MG63 (cell line): ENCODE results near the gene TFG. TPM values are rescaled to one million over a fixed set of nuclear protein-coding genes. Genes with fewer than 3 reads are reported as not detected.

ENCODE experiments used
- DNase-seq: peaks from one replicate; pipeline ENCODE4 v3.0.0-alpha.2; 2020
- H3K27me3 ChIP-seq: fragments of 250-450 bp; sonication (Bioruptor Pico); 2 replicates; pipeline ENCODE4 v1.5.1; 2020; ENCODE audit warnings: mild to moderate bottlenecking, moderate library complexity
- H3K36me3 ChIP-seq: fragments of 250-450 bp; sonication (Bioruptor Pico); 2 replicates; pipeline ENCODE4 v1.5.1; 2020; ENCODE audit warnings: mild to moderate bottlenecking, moderate library complexity
- H3K4me3 ChIP-seq: fragments of 250-450 bp; sonication (Bioruptor Pico); 2 replicates; pipeline ENCODE4 v1.5.1; 2020; ENCODE audit warnings: mild to moderate bottlenecking, moderate library complexity
- H3K9me3 ChIP-seq: fragments of 250-450 bp; sonication (Bioruptor Pico); 2 replicates; pipeline ENCODE4 v1.5.1; 2020; ENCODE audit warnings: mild to moderate bottlenecking, moderate library complexity
- total RNA-seq: library from RNA; depleted of rRNA; stranded (reverse); fragments of >200 nt; shearing (Covaris generic); gene quantifications from 2 replicates; pipeline ENCODE4 v1.2.3, GENCODE V29; 2014; ENCODE audit warnings: low replicate concordance

Gene TFG
- total RNA-seq, 1 experiment from 2014 or later = 111 TPM

DNA sequence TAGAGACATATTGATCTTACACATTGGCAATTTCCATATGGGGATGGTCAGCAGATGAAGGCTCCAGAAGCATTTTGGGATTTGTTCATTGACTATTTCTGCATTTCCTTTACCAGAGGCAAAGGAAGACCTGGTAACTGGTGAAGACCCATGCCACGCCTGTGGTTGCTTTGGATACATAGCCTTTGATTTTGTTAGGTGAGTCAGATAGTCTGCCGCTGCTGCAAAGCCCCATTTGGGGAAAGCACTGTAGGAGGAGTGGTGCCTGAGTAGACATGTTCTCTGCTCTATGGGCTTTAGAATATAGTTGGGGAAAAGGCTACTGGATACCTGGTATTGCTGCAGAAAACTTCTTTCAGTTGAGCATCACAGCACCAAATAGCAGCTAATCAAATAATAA lies 56.8 kb downstream of the TFG start:
- H3K27me3 ChIP-seq = no peaks in the 10 kb centered on the region
- H3K4me3 ChIP-seq = no peak overlapping the region
- H3K9me3 ChIP-seq = no peaks in the 10 kb centered on the region
- no peaks in the 10 kb centered on the region for H3K36me3 ChIP-seq
- DNase-seq = no peak

DNA sequence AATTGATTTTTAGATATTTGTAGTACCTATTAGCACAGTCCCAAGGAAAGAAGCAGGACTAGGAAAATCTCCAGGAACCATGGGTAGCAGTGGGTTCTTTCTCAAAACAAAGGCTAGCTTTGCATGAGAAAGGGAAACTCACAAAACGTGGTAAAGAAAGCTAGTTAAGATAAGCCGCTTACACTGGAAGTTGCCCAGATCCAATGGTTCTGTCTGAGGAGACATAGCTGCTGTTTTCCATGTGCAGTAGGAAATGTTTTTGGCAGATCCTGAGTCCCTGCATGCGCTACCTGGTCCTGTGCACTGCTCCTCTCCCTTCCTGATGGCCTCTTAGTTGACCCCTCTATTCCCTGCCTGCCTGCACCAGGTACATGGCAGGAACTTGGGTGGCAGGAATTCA lies 60.4 kb downstream of the TFG start:
- no peak overlapping the region for H3K4me3 ChIP-seq
- no peaks in the 10 kb centered on the region for H3K36me3 ChIP-seq
- no peaks in the 10 kb centered on the region for H3K27me3 ChIP-seq
- DNase-seq = no peak
- H3K9me3 ChIP-seq = no peaks in the 10 kb centered on the region; the same call in 1 of the 2 replicates

DNA sequence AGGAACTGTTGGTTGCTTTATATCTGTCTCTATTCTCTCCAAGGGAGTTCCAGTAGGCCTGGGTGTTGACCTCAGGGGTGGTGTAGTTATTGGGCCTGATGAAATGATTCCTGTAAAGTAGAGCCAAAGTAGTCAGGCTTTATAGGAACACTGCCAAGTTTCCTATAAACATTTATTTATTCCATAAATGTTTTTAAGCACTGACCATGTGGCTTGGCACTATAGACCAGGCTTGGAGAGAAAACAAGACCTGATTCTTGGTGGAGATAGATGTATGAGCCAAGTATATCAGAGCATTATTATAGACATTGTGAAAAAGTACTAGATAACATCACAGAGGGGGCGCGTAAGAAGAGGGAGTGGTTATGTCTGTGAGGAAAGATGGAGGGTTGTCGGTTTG lies 65.9 kb downstream of the TFG start:
- H3K36me3 ChIP-seq = no peaks in the 10 kb centered on the region
- no peaks in the 10 kb centered on the region for H3K27me3 ChIP-seq
- no peak overlapping the region for H3K4me3 ChIP-seq
- no peaks in the 10 kb centered on the region; the same call in 1 of the 2 replicates for H3K9me3 ChIP-seq
- DNase-seq = no peak

DNA sequence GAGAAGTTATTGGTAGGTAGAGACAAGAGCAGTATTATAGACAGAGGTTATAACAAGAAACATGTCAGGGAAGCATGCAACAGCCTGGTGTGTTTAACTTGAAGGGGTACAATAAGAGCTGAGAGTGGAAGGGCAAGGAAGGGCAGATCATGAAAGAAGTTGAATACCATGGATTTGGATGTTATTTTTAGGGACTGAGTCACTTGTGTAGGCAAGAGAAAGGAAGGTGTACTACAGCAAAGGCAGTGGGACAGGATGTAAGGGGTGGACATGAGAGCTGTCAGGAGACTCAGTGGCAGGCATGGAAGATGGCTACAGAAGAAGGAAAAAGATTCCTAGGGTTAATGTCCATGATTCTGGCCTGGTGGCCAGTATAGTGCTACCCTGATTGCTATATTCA lies 66.4 kb downstream of the TFG start:
- H3K36me3 ChIP-seq = no peaks in the 10 kb centered on the region
- no peak for DNase-seq
- no peak overlapping the region for H3K4me3 ChIP-seq
- H3K9me3 ChIP-seq = no peaks in the 10 kb centered on the region; the same call in 1 of the 2 replicates
- H3K27me3 ChIP-seq = no peaks in the 10 kb centered on the region

DNA sequence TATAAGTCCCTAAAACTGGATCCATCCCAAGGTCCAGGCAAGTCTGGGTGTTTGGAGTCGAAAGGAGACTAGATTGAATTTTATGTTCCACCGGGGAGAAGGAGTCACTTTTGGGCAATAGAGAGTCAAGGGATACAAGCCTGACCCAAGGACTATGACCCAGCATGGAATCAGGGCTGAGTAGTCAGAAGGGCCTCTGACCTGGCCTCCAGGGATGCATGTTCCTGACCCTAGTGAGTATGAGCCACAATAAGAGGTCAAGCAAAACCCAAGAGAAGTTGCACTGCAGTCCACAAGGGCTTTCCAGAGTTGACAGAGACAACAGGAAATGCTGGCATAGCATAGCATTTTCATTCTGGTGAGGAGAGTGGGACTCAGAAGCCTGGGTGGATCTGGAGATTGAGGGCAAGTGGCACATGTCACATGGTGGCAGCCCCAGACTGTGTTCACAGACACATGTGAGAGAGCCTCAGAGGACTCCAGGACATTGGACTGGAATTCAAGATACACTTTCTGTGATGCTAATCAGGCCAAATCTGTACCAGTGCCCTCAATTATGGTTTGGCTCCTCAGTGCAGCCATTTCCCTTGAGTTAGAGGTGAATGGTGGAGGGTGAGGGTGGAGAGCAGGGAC lies 66.9 kb downstream of the TFG start:
- no peaks in the 10 kb centered on the region; the same call in 1 of the 2 replicates for H3K9me3 ChIP-seq
- H3K4me3 ChIP-seq = no peak overlapping the region
- H3K27me3 ChIP-seq = no peaks in the 10 kb centered on the region
- H3K36me3 ChIP-seq = no peaks in the 10 kb centered on the region
- no peak for DNase-seq

DNA sequence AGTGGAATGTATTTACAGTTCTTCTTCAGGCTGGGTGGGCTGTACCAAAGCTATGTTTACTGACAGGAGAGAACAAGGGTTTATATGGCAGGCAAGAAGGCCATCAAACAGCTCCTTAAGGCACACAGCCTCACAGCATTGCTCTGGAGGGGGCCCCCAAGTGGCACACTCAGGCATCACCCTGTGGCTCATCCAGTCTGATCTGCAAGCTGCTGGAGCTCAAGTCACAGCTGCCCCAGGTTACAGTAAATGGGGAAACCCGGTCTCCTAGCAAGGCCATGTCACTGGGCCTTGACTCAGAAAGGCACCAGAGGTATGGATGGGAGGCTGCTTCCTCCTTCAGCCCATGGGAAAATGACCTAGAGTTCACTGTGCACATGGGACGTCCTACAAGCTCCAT lies 67.5 kb downstream of the TFG start:
- H3K9me3 ChIP-seq = no peaks in the 10 kb centered on the region; the same call in 1 of the 2 replicates
- no peak overlapping the region for H3K4me3 ChIP-seq
- no peaks in the 10 kb centered on the region for H3K27me3 ChIP-seq
- DNase-seq = no peak
- no peaks in the 10 kb centered on the region for H3K36me3 ChIP-seq

DNA sequence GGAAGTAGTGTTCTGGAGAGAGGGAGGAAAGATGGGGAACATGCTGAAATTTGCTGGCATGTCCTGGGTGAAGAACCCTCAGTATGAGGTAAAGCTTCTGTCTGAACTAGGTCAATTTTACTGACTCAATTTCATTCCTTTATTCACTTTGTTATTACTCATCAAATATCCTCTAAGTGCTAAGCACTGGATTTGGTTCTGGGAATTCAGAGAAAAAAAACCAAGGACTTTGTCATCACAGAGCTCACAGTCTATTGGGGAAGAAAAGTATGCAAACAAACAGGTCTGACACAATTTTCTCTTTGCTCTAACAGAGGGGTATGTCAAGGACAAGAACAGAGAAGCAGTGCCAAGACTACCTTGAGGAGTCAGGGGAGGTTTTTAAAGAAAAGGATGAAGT lies 68.0 kb downstream of the TFG start:
- no peak overlapping the region for H3K4me3 ChIP-seq
- no peak for DNase-seq
- no peaks in the 10 kb centered on the region for H3K36me3 ChIP-seq
- no peaks in the 10 kb centered on the region; the same call in 1 of the 2 replicates for H3K9me3 ChIP-seq
- no peaks in the 10 kb centered on the region for H3K27me3 ChIP-seq

DNA sequence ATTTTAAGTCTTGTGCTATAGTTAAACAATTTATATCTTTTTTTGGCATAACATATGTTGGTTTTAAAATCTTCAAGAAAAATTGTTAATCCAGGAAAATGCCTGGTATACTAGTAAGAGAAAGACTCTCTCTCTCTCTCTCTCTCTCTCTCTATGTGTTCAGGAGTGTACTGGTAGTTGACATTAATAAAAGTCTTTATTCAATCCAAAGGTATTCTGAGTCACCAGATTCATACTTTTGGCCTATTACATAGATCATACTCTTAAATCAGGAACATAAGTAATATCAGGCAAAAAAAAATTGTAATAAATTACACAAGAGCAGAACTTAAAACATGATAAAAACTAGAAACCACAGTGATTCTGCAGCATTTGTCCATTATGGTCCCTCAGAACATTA lies 70.2 kb downstream of the TFG start:
- no peak for DNase-seq
- H3K4me3 ChIP-seq = no peak overlapping the region
- no peaks in the 10 kb centered on the region for H3K9me3 ChIP-seq
- H3K27me3 ChIP-seq = no peaks in the 10 kb centered on the region
- H3K36me3 ChIP-seq = no peaks in the 10 kb centered on the region

DNA sequence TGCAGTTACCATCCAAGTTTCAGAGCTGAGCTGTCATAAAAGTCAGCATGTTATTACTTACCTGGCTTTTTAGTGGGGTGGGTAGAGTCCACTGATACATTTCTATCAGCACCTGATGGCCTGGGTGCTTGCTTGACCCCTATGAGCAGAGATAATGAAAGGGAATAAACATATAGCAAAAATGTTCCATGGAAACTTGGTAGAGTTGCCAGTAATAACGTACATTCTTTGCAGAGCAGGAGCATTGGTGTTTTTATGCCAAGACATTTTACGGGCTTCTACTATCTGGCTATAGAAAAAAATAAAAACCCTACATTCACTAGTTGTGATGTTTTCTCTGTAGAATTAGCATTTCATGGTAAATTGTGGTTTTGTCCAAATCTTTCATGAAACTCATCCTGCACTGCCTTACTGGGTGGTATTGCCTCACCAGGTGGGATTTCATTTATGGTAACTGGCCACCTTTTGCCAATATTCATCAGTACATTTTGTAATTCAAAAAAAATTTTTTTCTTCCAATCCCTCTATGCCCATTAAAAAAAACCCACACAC lies 70.9 kb downstream of the TFG start:
- Histone ChIP-seq H3K4me3 (no peak overlapping the region), H3K9me3 (peaks cover under 1% of the 10 kb centered on the region; the same call in 1 of the 2 replicates), H3K36me3 (no peaks in the 10 kb centered on the region), H3K27me3 (no peaks in the 10 kb centered on the region)
- DNase-seq = no peak

DNA sequence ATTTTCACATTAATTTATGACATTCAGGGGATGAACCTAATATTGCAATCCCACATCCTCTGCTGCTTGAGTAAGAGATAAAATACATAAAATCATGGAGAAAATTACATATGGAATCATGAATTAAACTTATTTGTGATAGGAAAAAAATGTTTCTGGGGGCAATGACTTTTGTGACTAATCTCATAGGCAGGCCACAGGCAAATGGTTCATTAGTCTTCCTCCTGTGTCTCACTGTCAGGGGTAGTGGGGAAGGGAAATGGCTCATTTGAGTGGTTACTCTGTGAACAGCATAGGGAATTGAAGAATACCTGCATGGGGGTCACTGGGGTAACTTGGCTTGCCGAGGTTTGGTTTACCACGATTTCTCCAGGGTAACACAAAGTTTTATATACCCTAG lies 72.0 kb downstream of the TFG start:
- Histone ChIP-seq H3K9me3 (peaks cover 4% of the 10 kb centered on the region; the same call in 1 of the 2 replicates), H3K4me3 (no peak overlapping the region), H3K27me3 (no peaks in the 10 kb centered on the region), H3K36me3 (no peaks in the 10 kb centered on the region)
- DNase-seq = no peak

DNA sequence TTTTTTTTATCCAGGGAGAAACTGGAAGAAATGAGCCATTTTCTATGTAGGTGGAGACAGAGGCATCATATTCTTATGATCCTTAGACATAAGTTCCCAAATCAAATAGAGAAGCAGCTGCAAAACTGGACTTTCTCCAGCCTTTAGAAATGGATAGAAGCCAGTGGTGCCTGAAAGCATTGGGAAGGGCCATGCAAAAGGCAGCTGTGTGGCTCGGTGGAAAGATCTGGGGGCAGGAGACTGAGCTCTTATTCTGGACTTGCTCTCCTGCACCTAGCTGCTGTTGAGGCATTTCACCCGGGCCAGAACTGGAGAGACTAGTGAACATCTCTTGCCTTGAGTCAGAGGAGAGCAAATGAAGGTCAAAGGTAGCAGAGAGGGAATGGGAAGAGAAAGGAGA lies 73.1 kb downstream of the TFG start:
- Histone ChIP-seq H3K36me3 (no peaks in the 10 kb centered on the region), H3K4me3 (no peak overlapping the region), H3K27me3 (no peaks in the 10 kb centered on the region), H3K9me3 (peaks cover 4% of the 10 kb centered on the region; the same call in 1 of the 2 replicates)
- DNase-seq = no peak

DNA sequence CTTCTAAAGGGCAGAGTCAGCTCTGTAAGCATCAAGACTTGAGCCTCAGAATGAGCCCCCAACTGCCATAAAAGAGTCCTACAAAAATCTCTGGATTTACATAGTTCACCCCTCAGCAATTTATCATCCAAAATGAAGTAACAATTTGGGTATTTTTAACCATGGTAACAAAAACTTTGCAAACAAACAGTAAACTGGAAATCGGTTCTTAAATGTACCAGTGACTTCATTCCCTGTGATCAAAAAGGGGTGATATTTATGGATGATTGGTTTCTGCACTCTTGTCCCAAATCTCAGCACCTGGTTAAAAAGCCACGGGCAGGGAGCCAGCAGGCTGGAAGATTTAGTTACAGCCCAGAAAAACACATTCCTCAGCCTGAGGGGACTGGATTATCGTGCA lies 73.6 kb downstream of the TFG start:
- no peak for DNase-seq
- Histone ChIP-seq H3K36me3 (no peaks in the 10 kb centered on the region), H3K27me3 (no peaks in the 10 kb centered on the region), H3K9me3 (peaks cover 4% of the 10 kb centered on the region; the same call in 1 of the 2 replicates), H3K4me3 (no peak overlapping the region)

DNA sequence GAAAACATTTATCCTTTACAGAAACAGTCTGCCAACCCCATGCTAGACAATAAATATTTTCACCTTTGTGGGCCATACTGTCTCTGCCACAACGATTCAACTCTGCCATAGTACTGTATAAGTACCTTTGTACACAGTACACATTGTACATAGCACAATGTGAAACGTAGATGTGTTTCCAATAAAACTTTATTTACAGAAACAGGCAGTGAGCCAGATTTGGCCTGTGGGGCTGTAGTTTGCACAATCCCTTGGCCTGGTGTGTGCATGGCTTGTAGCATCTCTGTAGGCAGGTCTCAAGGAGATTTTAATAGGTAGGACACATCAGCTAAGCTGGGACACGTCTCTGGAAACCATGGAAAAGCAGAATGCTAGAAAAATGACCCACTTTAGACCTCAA lies 74.3 kb downstream of the TFG start:
- Histone ChIP-seq H3K9me3 (peaks cover 4% of the 10 kb centered on the region; the same call in 1 of the 2 replicates), H3K36me3 (no peaks in the 10 kb centered on the region), H3K27me3 (no peaks in the 10 kb centered on the region), H3K4me3 (no peak overlapping the region)
- no peak for DNase-seq

DNA sequence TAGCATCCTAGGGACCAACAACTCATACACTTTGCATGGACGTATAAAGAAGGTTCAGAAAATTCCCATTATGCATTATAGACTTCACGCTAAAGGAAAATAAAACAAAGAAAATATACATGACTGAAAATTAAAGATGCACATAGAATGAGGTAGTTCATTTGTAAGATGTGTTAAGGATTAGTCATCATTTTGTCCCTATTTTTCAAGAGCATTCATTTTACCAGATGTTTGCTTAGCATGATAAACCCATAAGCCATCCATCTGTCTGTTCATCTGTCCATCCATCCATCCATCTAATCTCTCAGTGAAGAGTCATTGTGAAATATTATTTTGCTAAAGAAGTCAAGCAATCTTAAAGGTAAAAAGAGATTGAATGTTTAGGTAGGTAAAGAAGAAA lies 80.3 kb downstream of the TFG start:
- DNase-seq = no peak
- Histone ChIP-seq H3K27me3 (no peaks in the 10 kb centered on the region), H3K4me3 (no peak overlapping the region), H3K36me3 (no peaks in the 10 kb centered on the region), H3K9me3 (peaks cover 4% of the 10 kb centered on the region; the same call in 1 of the 2 replicates)

DNA sequence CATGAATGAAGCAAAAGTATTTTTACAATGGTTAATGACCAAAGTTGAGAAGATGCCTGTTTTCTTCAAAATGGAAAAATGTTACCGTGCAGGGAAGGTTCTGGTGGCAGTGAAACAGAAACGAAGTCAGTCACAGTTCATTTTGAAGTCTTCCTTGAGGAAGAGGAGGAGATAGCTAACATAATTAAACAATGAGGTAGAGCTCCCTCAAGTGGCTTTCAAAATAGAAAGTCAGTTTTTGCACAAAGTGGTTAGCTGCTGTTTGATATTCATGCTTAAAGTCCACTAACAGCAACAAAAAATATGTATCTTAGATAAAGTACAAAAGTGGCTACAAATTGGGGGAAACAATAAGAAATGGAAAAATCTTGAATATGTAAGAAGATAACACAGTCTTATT lies 87.3 kb downstream of the TFG start:
- no peaks in the 10 kb centered on the region; the same call in 1 of the 2 replicates for H3K9me3 ChIP-seq
- H3K36me3 ChIP-seq = no peaks in the 10 kb centered on the region
- H3K27me3 ChIP-seq = no peaks in the 10 kb centered on the region
- H3K4me3 ChIP-seq = no peak overlapping the region
- no peak for DNase-seq

DNA sequence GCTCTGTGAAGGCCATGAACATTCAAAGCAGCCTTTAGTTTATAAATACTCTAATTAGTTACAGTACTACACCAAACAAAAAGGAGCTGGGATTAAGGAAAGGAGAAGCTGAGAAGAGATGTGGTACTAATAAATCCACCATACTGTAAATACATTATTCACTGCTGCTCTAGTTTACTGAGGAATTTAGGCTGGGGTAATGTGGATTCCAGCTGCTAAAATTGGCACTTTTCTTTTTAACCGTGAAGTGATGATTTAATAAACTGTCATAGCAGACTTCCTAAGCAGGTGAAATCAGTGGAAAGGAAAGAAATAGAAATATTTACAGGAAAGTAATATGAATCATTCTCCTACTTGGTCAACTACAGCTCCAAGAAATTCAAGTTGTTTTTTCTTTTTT lies 88.7 kb downstream of the TFG start:
- Histone ChIP-seq H3K27me3 (no peaks in the 10 kb centered on the region), H3K9me3 (no peaks in the 10 kb centered on the region; the same call in 1 of the 2 replicates), H3K4me3 (no peak overlapping the region), H3K36me3 (no peaks in the 10 kb centered on the region)
- DNase-seq = no peak
